Spleen (tissue), 11 donors: ENCODE results near the gene BABAM2. TPM values are rescaled to one million over a fixed set of nuclear protein-coding genes. Genes with fewer than 3 reads are reported as not detected.

ENCODE experiments used
- DNase-seq: peaks from one replicate; pipeline ENCODE4 v3.0.0-alpha.2; 2020
- H3K27ac ChIP-seq, 8 donors: fragments of 200-600 bp; sonication (generic) in 7 of 8; 1 replicate in 4 of 8; 2 replicates in 4 of 8; pipeline versions ENCODE4 v1.5.0 to v1.8.0; 2016 to 2021; ENCODE audit warnings: inconsistent platforms in 4 of 8, mild to moderate bottlenecking in 4 of 8, moderate library complexity in 1 of 8
- H3K27me3 ChIP-seq, 7 donors: fragments of 200-600 bp; sonication (generic) in 6 of 7; replicated peaks in 1 of 7; 1 replicate in 4 of 7; 2 replicates in 3 of 7; pipeline versions ENCODE4 v1.5.0 to v1.8.0; 2016 to 2021; ENCODE audit warnings: inconsistent platforms in 3 of 7, mild to moderate bottlenecking in 1 of 7
- H3K36me3 ChIP-seq, 6 donors: fragments of 200-600 bp; sonication (generic) in 5 of 6; 1 replicate in 4 of 6; 2 replicates in 2 of 6; pipeline versions ENCODE4 v1.5.0 to v1.8.0; 2016 to 2021; ENCODE audit warnings: inconsistent platforms in 2 of 6
- H3K4me1 ChIP-seq, 6 donors: fragments of 200-600 bp; sonication (generic) in 5 of 6; 1 replicate in 3 of 6; 2 replicates in 3 of 6; pipeline versions ENCODE4 v1.5.0 to v1.8.0; 2016 to 2021; ENCODE audit warnings: inconsistent platforms in 3 of 6
- H3K4me3 ChIP-seq, 8 donors: fragments of 200-600 bp; sonication (generic) in 7 of 8; 1 replicate in 4 of 8; 2 replicates in 4 of 8; pipeline versions ENCODE4 v1.5.0 to v1.8.0; 2016 to 2021; ENCODE audit warnings: inconsistent platforms in 4 of 8, mild to moderate bottlenecking in 4 of 8, moderate library complexity in 2 of 8
- H3K9me3 ChIP-seq, 8 donors: fragments of 200-600 bp; sonication (generic) in 7 of 8; 1 replicate in 4 of 8; 2 replicates in 4 of 8; pipeline versions ENCODE4 v1.5.0 to v1.8.0; 2016 to 2021; ENCODE audit warnings: inconsistent platforms in 4 of 8
- CTCF ChIP-seq, 11 experiments: fragments of 200-600 bp in 7 of 11; fragments of 450-650 bp in 4 of 11; sonication (generic) in 4 of 11; IDR thresholded peaks in 8 of 11; conservative IDR thresholded peaks in 3 of 11; 1 replicate in 7 of 11; 2 replicates in 4 of 11; pipeline versions ENCODE4 v1.4.0 to v1.8.0; 2016 to 2021; ENCODE audit warnings: antibody characterized with exemption in 11 of 11, inconsistent platforms in 4 of 11, mild to moderate bottlenecking in 1 of 11
- POLR2A ChIP-seq, 3 donors: fragments of 450-650 bp; IDR thresholded peaks; one replicate each; pipeline ENCODE4 v1.5.1; 2017; ENCODE audit warnings: antibody characterized with exemption in 3 of 3, mild to moderate bottlenecking in 1 of 3
- POLR2AphosphoS5 ChIP-seq, 3 donors: sonication (generic); formaldehyde crosslinking; IDR thresholded peaks; one replicate each; pipeline ENCODE4 v1.5.1; 2017; ENCODE audit warnings: antibody characterized with exemption in 3 of 3
- WGBS, 5 donors: extraction: QIAGEN DNeasy Blood & Tissue Kit in 3 of 5; methylation state at CpG; one replicate each; pipeline versions ENCODE4 v1.1.5 to v1.1.7; 2013 to 2018; 5-methylcytosine and 5-hydroxymethylcytosine counted together
- intact Hi-C: fragments of 100-400 bp; cut with DNase I; formaldehyde crosslinking; loops from one replicate; pipeline ENCODE4 v1.15.0; 2023; ENCODE audit warnings: low total_unique reads
- polyA plus RNA-seq, 3 donors: library from polyadenylated mRNA; stranded (reverse); fragments of 200-250 nt; gene quantifications; one replicate each; pipeline ENCODE4 v1.2.1, GENCODE V29; 2013
- total RNA-seq, 7 donors: library from RNA; depleted of rRNA in 3 of 7; stranded (reverse); fragments of >200 nt in 3 of 7; fragmentation: NEBNext Ultra II Directional in 4 of 7; extraction: Animal tissue kit (Norgen Biotek cat#: 25700) in 4 of 7; gene quantifications; one replicate each; pipeline versions ENCODE4 v1.1.0 to v1.2.1, GENCODE V29; 2016 to 2021
- donor health status: healthy with polysubstance abuse.
- donor health status: DM: no; HTN: no; CAD: no; lungs with moderate emphysema.
- donor health status: DM: no; HTN: no; CAD: no.
- donor health status: Bipolar disorder and iron deficiency.
- donor health status: healthy.
- donor health status: DM: no; HTN: no; CAD: no.
- donor health status: DM: yes; HTN: yes; CAD: no.

Gene BABAM2
- total and polyA plus RNA-seq, 10 donors = 16.1 to 70.1 (median 55.0) TPM

DNA sequence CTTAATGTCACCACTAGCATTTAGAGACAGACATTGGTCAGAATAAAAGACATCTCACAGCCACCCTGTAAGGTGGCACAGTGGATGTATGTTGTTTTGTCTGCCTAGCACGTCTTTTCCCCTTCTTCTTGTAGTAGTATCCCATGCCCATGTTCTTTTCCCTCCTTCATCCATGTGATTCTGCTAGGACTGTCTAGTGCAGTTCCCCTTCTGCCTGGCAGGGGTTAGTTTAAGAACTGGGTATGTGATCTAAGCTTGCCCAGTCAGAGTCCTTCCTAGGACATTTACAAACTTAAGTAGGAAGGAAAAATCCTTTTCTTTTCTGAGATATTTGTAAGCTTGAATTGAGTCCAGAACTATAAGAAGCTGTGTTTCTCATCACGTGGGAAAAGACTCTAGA lies 172.3 kb downstream of the BABAM2 start:
- Histone ChIP-seq H3K27me3 (no peaks in the 10 kb centered on the region), H3K4me3 (no peak overlapping the region), H3K27ac (no peak overlapping the region), H3K4me1 (no peaks in the 10 kb centered on the region), H3K36me3 (peaks cover 0 to 10% (median 0%) of the 10 kb centered on the region in 6 donors), H3K9me3 (no peaks in the 10 kb centered on the region)
- no peak for DNase-seq
- 85 to 94% (median 91%) methylated on average over 2 of the region's 2 CpGs for WGBS, 5 donors
- no peak for TF ChIP-seq CTCF (IDR thresholded peaks at IDR 0.05 in 8 of 11, conservative IDR thresholded peaks at IDR 0.05 in 3 of 11)
- no peak for TF ChIP-seq POLR2AphosphoS5 (IDR thresholded peaks at IDR 0.05)
- TF ChIP-seq POLR2A (IDR thresholded peaks at IDR 0.05) = no peak
- intact Hi-C loops = no loop called here

GRCh38 chr2:28063492-28063962 lies 173.0 kb downstream of the BABAM2 start:
- intact Hi-C loops = no loop called here
- TF ChIP-seq POLR2AphosphoS5 (IDR thresholded peaks at IDR 0.05) = no peak
- TF ChIP-seq POLR2A (IDR thresholded peaks at IDR 0.05) = no peak
- TF ChIP-seq CTCF (IDR thresholded peaks at IDR 0.05 in 8 of 11, conservative IDR thresholded peaks at IDR 0.05 in 3 of 11) = no peak
- H3K4me1 ChIP-seq = no peaks in the 10 kb centered on the region
- peaks cover 0 to 8% (median 0%) of the 10 kb centered on the region in 6 donors for H3K36me3 ChIP-seq
- H3K9me3 ChIP-seq = no peaks in the 10 kb centered on the region
- no peak overlapping the region for H3K27ac ChIP-seq
- no peaks in the 10 kb centered on the region for H3K27me3 ChIP-seq
- H3K4me3 ChIP-seq = no peak overlapping the region
- no peak for DNase-seq

DNA sequence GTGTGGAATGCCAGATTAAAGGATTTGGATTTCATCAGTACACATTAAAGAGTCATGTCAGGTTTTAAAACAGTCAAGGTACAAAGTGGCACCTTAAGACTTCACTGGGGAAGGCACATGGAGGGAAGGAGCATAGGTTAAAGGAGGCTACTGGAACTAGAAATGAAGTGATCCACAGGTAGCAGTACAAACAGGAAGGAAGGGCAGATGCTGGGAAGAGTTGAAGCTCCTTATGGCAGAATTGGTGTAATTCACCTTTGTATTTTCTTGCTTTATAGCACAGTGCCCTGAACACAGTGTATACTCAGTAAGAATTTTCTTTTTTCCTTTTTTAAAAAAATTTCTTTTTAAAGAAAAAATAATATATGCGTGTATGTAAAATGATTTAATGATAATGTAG lies 177.1 kb downstream of the BABAM2 start:
- TF ChIP-seq POLR2AphosphoS5 (IDR thresholded peaks at IDR 0.05) (no peak), POLR2A (IDR thresholded peaks at IDR 0.05) (no peak), CTCF (IDR thresholded peaks at IDR 0.05 in 8 of 11, conservative IDR thresholded peaks at IDR 0.05 in 3 of 11) (no peak)
- intact Hi-C loops = no loop called here
- Histone ChIP-seq H3K4me3 (no peak overlapping the region), H3K4me1 (no peaks in the 10 kb centered on the region), H3K9me3 (no peaks in the 10 kb centered on the region), H3K27ac (no peak overlapping the region), H3K27me3 (no peaks in the 10 kb centered on the region), H3K36me3 (no peaks in the 10 kb centered on the region)
- DNase-seq = no peak
- 89 to 100% (median 95%) methylated on average over 1 of the region's 1 CpG for WGBS, 5 donors

GRCh38 chr2:28068088-28068487 lies 177.6 kb downstream of the BABAM2 start:
- Histone ChIP-seq H3K4me3 (no peak overlapping the region), H3K9me3 (no peaks in the 10 kb centered on the region), H3K36me3 (no peaks in the 10 kb centered on the region), H3K4me1 (no peaks in the 10 kb centered on the region), H3K27me3 (no peaks in the 10 kb centered on the region), H3K27ac (no peak overlapping the region)
- 54 to 85% (median 67%) methylated on average over 2 of the region's 2 CpGs for WGBS, 5 donors
- no peak for DNase-seq
- intact Hi-C loops = no loop called here
- TF ChIP-seq POLR2A (IDR thresholded peaks at IDR 0.05) (no peak), CTCF (IDR thresholded peaks at IDR 0.05 in 8 of 11, conservative IDR thresholded peaks at IDR 0.05 in 3 of 11) (no peak), POLR2AphosphoS5 (IDR thresholded peaks at IDR 0.05) (no peak)
